ENCODE measurements around the gene CD200R1.

The CD200R1 gene

GRCh38 chr3:113002037-113002436, 27.1 kb upstream of the CD200R1 start:
- no peak for ATAC-seq (ENCODE audit: insufficient read depth, low read depth)
- TF ChIP-seq EZH2 (IDR thresholded peaks at IDR 0.05; ENCODE audit: borderline replicate concordance, low read depth, low read length, severe bottlenecking) (no peak), CTCF (IDR thresholded peaks at IDR 0.05; ENCODE audit: borderline replicate concordance, extremely low read depth, low read length, poor library complexity, severe bottlenecking) (no peak)
- peaks cover 89% of the 10 kb centered on the region for H3K36me3 ChIP-seq (ENCODE audit: insufficient read depth, low read length)
- no peak overlapping the region for H3K4me2 ChIP-seq (ENCODE audit: insufficient read depth, low read length)
- no peaks in the 10 kb centered on the region for H3K4me1 ChIP-seq (ENCODE audit: insufficient read depth, low read length)
- no peak overlapping the region for H3K4me3 ChIP-seq (ENCODE audit: low read depth in 1 of 2, low read length in 2 of 2)
- DNase-seq, result no peak
- no peaks in the 10 kb centered on the region for H3K27me3 ChIP-seq (ENCODE audit: insufficient read depth, low read length, poor library complexity)
- H3K79me2 ChIP-seq (ENCODE audit: insufficient read depth, low read length), result peaks cover 8% of the 10 kb centered on the region; the same call in 1 of the 2 replicates
- no peak overlapping the region for H3K9ac ChIP-seq (ENCODE audit: low read depth, low read length)
- H4K20me1 ChIP-seq (ENCODE audit: insufficient read depth, low read length), result peaks cover 3% of the 10 kb centered on the region; the same call in 1 of the 2 replicates
- no peak overlapping the region for H3K27ac ChIP-seq (ENCODE audit: low read length)
- no peaks in the 10 kb centered on the region for H3K9me3 ChIP-seq (ENCODE audit: insufficient read depth, low read length, severe bottlenecking)
- H2AFZ ChIP-seq (ENCODE audit: low read depth, low read length), result no peak overlapping the region

- Histone ChIP-seq H3K79me2 (ENCODE audit: insufficient read depth, low read length) (peaks cover 3% of the 10 kb centered on the region; the same call in 1 of the 2 replicates), H3K4me2 (ENCODE audit: insufficient read depth, low read length) (no peak overlapping the region), H3K27me3 (ENCODE audit: insufficient read depth, low read length, poor library complexity) (no peaks in the 10 kb centered on the region), H3K27ac (ENCODE audit: low read length) (no peak overlapping the region), H3K4me3 (ENCODE audit: low read depth in 1 of 2, low read length in 2 of 2) (no peak overlapping the region), H3K4me1 (ENCODE audit: insufficient read depth, low read length) (no peaks in the 10 kb centered on the region), H4K20me1 (ENCODE audit: insufficient read depth, low read length) (peaks cover 3% of the 10 kb centered on the region; the same call in 1 of the 2 replicates), H3K9ac (ENCODE audit: low read depth, low read length) (no peak overlapping the region), H3K36me3 (ENCODE audit: insufficient read depth, low read length) (peaks cover 76% of the 10 kb centered on the region), H2AFZ (ENCODE audit: low read depth, low read length) (no peak overlapping the region), H3K9me3 (ENCODE audit: insufficient read depth, low read length, severe bottlenecking) (no peaks in the 10 kb centered on the region)
- DNase-seq, result no peak
- TF ChIP-seq CTCF (IDR thresholded peaks at IDR 0.05; ENCODE audit: borderline replicate concordance, extremely low read depth, low read length, poor library complexity, severe bottlenecking) (no peak), EZH2 (IDR thresholded peaks at IDR 0.05; ENCODE audit: borderline replicate concordance, low read depth, low read length, severe bottlenecking) (no peak)
- ATAC-seq (ENCODE audit: insufficient read depth, low read depth), result no peak
Measured at GRCh38 chr3:113000691-113001090, 25.8 kb upstream of the CD200R1 start.

GRCh38 chr3:112995800-112996199, 20.9 kb upstream of the CD200R1 start:
- no peaks in the 10 kb centered on the region for H3K9me3 ChIP-seq (ENCODE audit: insufficient read depth, low read length, severe bottlenecking)
- no peak overlapping the region for H3K4me3 ChIP-seq (ENCODE audit: low read depth in 1 of 2, low read length in 2 of 2)
- H3K36me3 ChIP-seq (ENCODE audit: insufficient read depth, low read length), result peaks cover 34% of the 10 kb centered on the region
- no peaks in the 10 kb centered on the region for H3K27me3 ChIP-seq (ENCODE audit: insufficient read depth, low read length, poor library complexity)
- H3K4me1 ChIP-seq (ENCODE audit: insufficient read depth, low read length), result peaks cover 32% of the 10 kb centered on the region
- DNase-seq, result no peak
- no peaks in the 10 kb centered on the region for H4K20me1 ChIP-seq (ENCODE audit: insufficient read depth, low read length)
- H3K79me2 ChIP-seq (ENCODE audit: insufficient read depth, low read length), result peaks cover 38% of the 10 kb centered on the region
- no peak overlapping the region for H3K27ac ChIP-seq (ENCODE audit: low read length)
- H3K9ac ChIP-seq (ENCODE audit: low read depth, low read length), result no peak overlapping the region
- no peak for ATAC-seq (ENCODE audit: insufficient read depth, low read depth)
- H3K4me2 ChIP-seq (ENCODE audit: insufficient read depth, low read length), result no peak overlapping the region
- no peak overlapping the region for H2AFZ ChIP-seq (ENCODE audit: low read depth, low read length)
- TF ChIP-seq EZH2 (IDR thresholded peaks at IDR 0.05; ENCODE audit: borderline replicate concordance, low read depth, low read length, severe bottlenecking) (no peak), CTCF (IDR thresholded peaks at IDR 0.05; ENCODE audit: borderline replicate concordance, extremely low read depth, low read length, poor library complexity, severe bottlenecking) (no peak)

All from DND-41 (cell line).